Measurements from ENCODE around the gene C11orf52.

- TF ChIP-seq ZNF138 (CRISPR knock-in tag; IDR thresholded peaks at IDR 0.05; ENCODE audit: low read depth) (no peak), CEBPB (IDR thresholded peaks at IDR 0.05; ENCODE audit: borderline replicate concordance, low read depth, low read length) (no peak), MYC (CRISPR knock-in tag; IDR thresholded peaks at IDR 0.05; ENCODE audit: borderline replicate concordance) (no peak), ZFP1 (CRISPR knock-in tag; IDR thresholded peaks at IDR 0.05) (no peak)
Measured at GRCh38 chr11:111923951-111924350, 5.2 kb downstream of the C11orf52 start.
